CD14-positive monocyte (primary cell): ENCODE measurements around the gene GALNS. TPM values are rescaled to one million over a fixed set of nuclear protein-coding genes. Genes with fewer than 3 reads are reported as not detected.
A peak's percentile ranks its signal among the peaks of the same experiment; 100 is the strongest.

Source experiments
- DNase-seq, 3 donors: peaks; one replicate each; pipeline ENCODE4 v3.0.0-alpha.2; 2011 to 2022
- H2AFZ ChIP-seq: 2 replicates; pipeline ENCODE4 v1.6.0; 2012; ENCODE audit warnings: mild to moderate bottlenecking, low read depth, low read length, inconsistent platforms; ENCODE audit not compliant: insufficient read depth, poor library complexity, severe bottlenecking
- H3K27ac ChIP-seq, 2 donors: 1 replicate in 1 of 2; 2 replicates in 1 of 2; pipeline ENCODE4 v1.5.1; 2012 to 2013; ENCODE audit warnings: low read length in 2 of 2, control low read depth in 1 of 2, inconsistent platforms in 1 of 2, low read depth in 1 of 2, mild to moderate bottlenecking in 1 of 2
- H3K27me3 ChIP-seq, 2 donors: one replicate each; pipeline versions ENCODE4 v1.6.0 to v1.6.1; 2011 to 2013; ENCODE audit warnings: low read length in 2 of 2; ENCODE audit not compliant: control insufficient read depth in 2 of 2, insufficient read depth in 2 of 2
- H3K36me3 ChIP-seq, 2 donors: replicated peaks in 1 of 2; 1 replicate in 1 of 2; 2 replicates in 1 of 2; pipeline versions ENCODE4 v1.5.1 to v1.6.1; 2012 to 2013; ENCODE audit warnings: low read length in 2 of 2, control low read depth in 1 of 2, inconsistent platforms in 1 of 2, mild to moderate bottlenecking in 1 of 2; ENCODE audit not compliant: insufficient read depth in 2 of 2, control insufficient read depth in 1 of 2
- H3K4me1 ChIP-seq, 2 donors: 1 replicate in 1 of 2; 2 replicates in 1 of 2; pipeline versions ENCODE4 v1.5.1 to v1.6.1; 2012 to 2013; ENCODE audit warnings: low read length in 2 of 2, control low read depth in 1 of 2, inconsistent platforms in 1 of 2, mild to moderate bottlenecking in 1 of 2, moderate library complexity in 1 of 2; ENCODE audit not compliant: insufficient read depth in 2 of 2, control insufficient read depth in 1 of 2
- H3K4me2 ChIP-seq: replicated peaks from 2 replicates; pipeline ENCODE3; 2012; ENCODE audit warnings: low read length, moderate library complexity, mild to moderate bottlenecking; ENCODE audit not compliant: poor library complexity, severe bottlenecking; ENCODE audit errors: extremely low read depth
- H3K4me3 ChIP-seq, 3 experiments: fragments of 200-600 bp in 1 of 3; sonication (generic) in 1 of 3; replicated peaks in 1 of 3; 1 replicate in 2 of 3; 2 replicates in 1 of 3; pipeline ENCODE4 v1.5.1; 2011 to 2013; ENCODE audit warnings: low read length in 3 of 3, mild to moderate bottlenecking in 3 of 3, control low read depth in 2 of 3, low read depth in 2 of 3, inconsistent platforms in 1 of 3, moderate library complexity in 1 of 3
- H3K79me2 ChIP-seq: 2 replicates; pipeline ENCODE4 v1.6.0; 2012; ENCODE audit warnings: mild to moderate bottlenecking, control low read depth, inconsistent platforms, low read length, moderate library complexity; ENCODE audit not compliant: insufficient read depth
- H3K9ac ChIP-seq: 2 replicates; pipeline ENCODE4 v1.6.0; 2017; ENCODE audit warnings: low read length, mild to moderate bottlenecking; ENCODE audit not compliant: insufficient read depth, poor library complexity, severe bottlenecking
- H3K9me3 ChIP-seq, 2 donors: replicated peaks in 1 of 2; 1 replicate in 1 of 2; 2 replicates in 1 of 2; pipeline versions ENCODE4 v1.5.1 to v1.6.1; 2012 to 2013; ENCODE audit warnings: low read length in 2 of 2, control low read depth in 1 of 2; ENCODE audit not compliant: control insufficient read depth in 1 of 2, insufficient read depth in 1 of 2
- H4K20me1 ChIP-seq: 2 replicates; pipeline ENCODE4 v1.6.0; 2012; ENCODE audit warnings: mild to moderate bottlenecking, low read length, control low read depth, moderate library complexity; ENCODE audit not compliant: insufficient read depth
- H3K27ac Mint-ChIP-seq, 7 donors: one replicate each; pipeline ENCODE4 v1.8.0; 2020; ENCODE audit warnings: mild to moderate bottlenecking in 7 of 7, mixed read lengths in 7 of 7, moderate library complexity in 6 of 7, inconsistent platforms in 2 of 7
- H3K27me3 Mint-ChIP-seq, 3 donors: one replicate each; pipeline ENCODE4 v1.8.0; 2021 to 2022; ENCODE audit warnings: low read depth in 3 of 3, mild to moderate bottlenecking in 3 of 3, mixed read lengths in 3 of 3, moderate library complexity in 3 of 3, inconsistent platforms in 1 of 3
- H3K36me3 Mint-ChIP-seq, 2 donors: one replicate each; pipeline ENCODE4 v1.8.0; 2020; ENCODE audit warnings: mixed read lengths in 2 of 2, inconsistent platforms in 1 of 2, mild to moderate bottlenecking in 1 of 2
- H3K4me1 Mint-ChIP-seq: one replicate; pipeline ENCODE4 v1.8.0; 2020; ENCODE audit warnings: mild to moderate bottlenecking, mixed read lengths
- H3K4me3 Mint-ChIP-seq, 2 donors: one replicate each; pipeline ENCODE4 v1.8.0; 2020; ENCODE audit warnings: mild to moderate bottlenecking in 2 of 2, mixed read lengths in 2 of 2, moderate library complexity in 1 of 2
- H3K9me3 Mint-ChIP-seq, 7 donors: one replicate each; pipeline ENCODE4 v1.8.0; 2020 to 2022; ENCODE audit warnings: mixed read lengths in 7 of 7, mild to moderate bottlenecking in 6 of 7, moderate library complexity in 6 of 7, inconsistent platforms in 2 of 7
- WGBS: methylation state at CpG from one replicate; pipeline ENCODE4 v1.1.5; 2013; ENCODE audit warnings: missing lambda C conversion rate; ENCODE audit not compliant: insufficient coverage; 5-methylcytosine and 5-hydroxymethylcytosine counted together
- intact Hi-C, 2 donors: fragments of 100-400 bp; cut with micrococcal nuclease; formaldehyde crosslinking; loops; one replicate each; pipeline versions ENCODE4 v1.15.0 to v1.15.1; 2023
- polyA plus RNA-seq, 3 donors: library from polyadenylated mRNA; depleted of rRNA in 1 of 3; unstranded in 2 of 3; stranded (reverse) in 1 of 3; fragments of 300-500 nt in 2 of 3; fragments of >200 nt in 1 of 3; fragmentation: Illumina TruSeq in 2 of 3; gene quantifications; 1 replicate in 2 of 3; 2 replicates in 1 of 3; pipeline ENCODE4 v1.2.3, GENCODE V29; 2012 to 2021
- TF ChIP-seq, protein P1 (sequence below): fragments of 200-600 bp; IDR thresholded peaks from one replicate; pipeline ENCODE4 v1.8.0; 2022; ENCODE audit warnings: antibody characterized with exemption, mild to moderate bottlenecking

Gene GALNS
- polyA plus RNA-seq, 3 donors, result 20.2 to 34.4 (median 32.2) TPM

DNA sequence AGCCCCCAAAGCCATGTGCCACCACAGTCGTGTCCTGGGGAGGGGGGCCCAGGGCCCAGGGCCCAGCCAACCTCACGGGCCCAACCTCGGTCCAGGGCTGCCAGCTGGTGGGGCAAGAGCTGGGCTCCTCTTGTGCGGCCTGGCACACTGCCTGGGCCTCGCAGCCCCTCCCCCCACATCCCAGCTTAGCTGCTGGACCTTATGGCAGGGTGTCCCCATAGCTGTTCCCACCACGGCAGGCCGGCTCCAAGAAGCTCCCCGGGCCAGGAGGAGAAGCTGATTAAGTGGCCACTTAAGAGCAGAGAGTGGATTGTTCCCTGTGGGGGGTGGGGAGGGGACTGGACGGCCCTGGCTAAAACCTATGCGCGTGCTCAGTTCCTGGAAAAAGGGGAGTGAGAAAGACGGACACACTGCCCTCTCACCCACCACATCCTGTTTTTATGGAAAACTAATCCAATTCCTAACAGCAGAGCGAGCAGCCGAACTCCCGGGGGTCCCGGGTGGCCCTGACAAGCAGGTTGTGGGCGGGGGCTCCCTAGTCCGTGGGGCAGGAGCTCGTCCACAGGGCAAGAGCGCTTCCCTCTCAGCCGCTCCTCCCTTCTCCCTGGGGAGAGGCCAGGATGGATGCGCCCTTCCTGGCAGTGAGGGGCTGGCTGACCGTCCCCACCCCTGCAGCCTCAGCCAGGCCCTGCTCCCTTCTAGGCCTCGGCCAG is 88.5 kb downstream of the GALNS start:
- Mint-ChIP-seq H3K27ac (peak overlapping the region in 2 of 7 donors; percentile 32 to 73), H3K4me1 (peaks cover 48% of the 10 kb centered on the region)

DNA sequence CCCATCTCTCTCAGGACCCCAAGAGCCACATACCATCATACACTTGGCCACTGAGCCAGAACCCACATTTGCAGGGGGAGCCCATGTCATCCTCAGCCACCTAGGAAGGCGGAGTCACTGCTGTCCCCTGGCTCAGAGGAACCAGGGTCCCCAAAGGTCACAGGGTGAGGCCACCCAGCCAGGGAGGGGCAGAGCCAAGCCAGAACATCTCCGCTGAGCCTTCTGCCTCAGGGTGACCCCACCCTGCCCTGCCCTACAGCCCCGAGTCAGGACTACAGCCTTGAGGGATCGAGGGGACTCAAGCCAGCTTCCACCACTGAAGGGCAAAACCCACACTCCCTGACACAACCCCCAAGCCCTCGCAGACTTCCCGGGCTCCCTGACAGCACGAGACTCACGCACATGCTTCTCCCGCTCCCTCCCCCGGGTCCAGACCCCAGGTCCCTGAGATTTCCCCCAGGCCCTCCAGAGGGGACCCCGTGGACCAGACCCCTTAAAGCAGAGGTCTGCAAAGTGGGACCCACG is 89.1 kb downstream of the GALNS start:
- Mint-ChIP-seq H3K27ac (peak overlapping the region in 3 of 7 donors; percentile 32 to 82 (median 73)), H3K4me1 (peaks cover 44% of the 10 kb centered on the region), H3K9me3 (no peaks in the 10 kb centered on the region), H3K27me3 (peaks cover 0 to 3% (median 1%) of the 10 kb centered on the region in 3 donors), H3K4me3 (no peak overlapping the region), H3K36me3 (peaks cover 18 to 36% of the 10 kb centered on the region in 2 donors)
- 88% methylated on average over 9 of the region's 12 CpGs for WGBS
- intact Hi-C loops, result no loop called here
- no peak overlapping the region for H3K4me2 ChIP-seq
- H3K27me3 ChIP-seq, result no peaks in the 10 kb centered on the region
- H3K36me3 ChIP-seq, result peaks cover 25 to 34% of the 10 kb centered on the region in 2 donors
- peaks cover 25 to 39% of the 10 kb centered on the region in 2 donors for H3K4me1 ChIP-seq
- H3K4me3 ChIP-seq, result no peak overlapping the region
- TF ChIP-seq, protein P1, sequence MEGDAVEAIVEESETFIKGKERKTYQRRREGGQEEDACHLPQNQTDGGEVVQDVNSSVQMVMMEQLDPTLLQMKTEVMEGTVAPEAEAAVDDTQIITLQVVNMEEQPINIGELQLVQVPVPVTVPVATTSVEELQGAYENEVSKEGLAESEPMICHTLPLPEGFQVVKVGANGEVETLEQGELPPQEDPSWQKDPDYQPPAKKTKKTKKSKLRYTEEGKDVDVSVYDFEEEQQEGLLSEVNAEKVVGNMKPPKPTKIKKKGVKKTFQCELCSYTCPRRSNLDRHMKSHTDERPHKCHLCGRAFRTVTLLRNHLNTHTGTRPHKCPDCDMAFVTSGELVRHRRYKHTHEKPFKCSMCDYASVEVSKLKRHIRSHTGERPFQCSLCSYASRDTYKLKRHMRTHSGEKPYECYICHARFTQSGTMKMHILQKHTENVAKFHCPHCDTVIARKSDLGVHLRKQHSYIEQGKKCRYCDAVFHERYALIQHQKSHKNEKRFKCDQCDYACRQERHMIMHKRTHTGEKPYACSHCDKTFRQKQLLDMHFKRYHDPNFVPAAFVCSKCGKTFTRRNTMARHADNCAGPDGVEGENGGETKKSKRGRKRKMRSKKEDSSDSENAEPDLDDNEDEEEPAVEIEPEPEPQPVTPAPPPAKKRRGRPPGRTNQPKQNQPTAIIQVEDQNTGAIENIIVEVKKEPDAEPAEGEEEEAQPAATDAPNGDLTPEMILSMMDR, result no peak
- DNase-seq, result no peak
- peaks cover 99% of the 10 kb centered on the region for H4K20me1 ChIP-seq
- peak overlapping the region; percentile 30 for H3K9ac ChIP-seq
- H2AFZ ChIP-seq, result no peak overlapping the region
- peaks cover 99% of the 10 kb centered on the region for H3K79me2 ChIP-seq
- no peaks in the 10 kb centered on the region for H3K9me3 ChIP-seq
- H3K27ac ChIP-seq, result peak overlapping the region in 1 of 2 donors; percentile 57

More for the DNA sequence above, 88.5 kb downstream of the GALNS start:
- Histone ChIP-seq H4K20me1 (peaks cover 99% of the 10 kb centered on the region), H3K4me2 (no peak overlapping the region), H3K9ac (peak overlapping the region; percentile 30), H3K36me3 (peaks cover 23 to 28% of the 10 kb centered on the region in 2 donors), H3K27ac (peak overlapping the region in 1 of 2 donors; percentile 57), H3K27me3 (no peaks in the 10 kb centered on the region), H3K4me1 (peaks cover 25 to 45% of the 10 kb centered on the region in 2 donors), H3K79me2 (peaks cover 99% of the 10 kb centered on the region), H3K4me3 (no peak overlapping the region), H3K9me3 (no peaks in the 10 kb centered on the region), H2AFZ (no peak overlapping the region)
- Mint-ChIP-seq H3K9me3 (no peaks in the 10 kb centered on the region), H3K27me3 (peaks cover 0 to 3% (median 1%) of the 10 kb centered on the region in 3 donors), H3K36me3 (peaks cover 18 to 35% of the 10 kb centered on the region in 2 donors), H3K4me3 (no peak overlapping the region)
- TF ChIP-seq, protein P1, result no peak
- DNase-seq, result no peak
- intact Hi-C loops, result no loop called here
- 88% methylated on average over 16 of the region's 24 CpGs for whole genome bisulfite sequencing
